GM19025 (cell line): ENCODE results near the gene LAMTOR4.

Experiments
- ATAC-seq: cut with Tn5 transposase; IDR thresholded peaks from one replicate; pipeline ENCODE4 v1.9.1; 2021; ENCODE audit warnings: mild to moderate bottlenecking, low read depth, moderate library complexity; ENCODE audit not compliant: unreplicated experiment

Gene LAMTOR4

GRCh38 chr7:100152937-100153666 lies 4.4 kb downstream of the LAMTOR4 start:
- ATAC-seq: no peak

- ATAC-seq: no peak
Observed at GRCh38 chr7:100153708-100154535, 5.2 kb downstream of the LAMTOR4 start.

- no peak for ATAC-seq
Observed at GRCh38 chr7:100154651-100155491, 6.2 kb downstream of the LAMTOR4 start.

- ATAC-seq: no peak
Observed at GRCh38 chr7:100155553-100156317, 7.0 kb downstream of the LAMTOR4 start.

GRCh38 chr7:100156331-100157068 lies 7.8 kb downstream of the LAMTOR4 start:
- ATAC-seq: no peak

- no peak for ATAC-seq
Observed at GRCh38 chr7:100157069-100157333, 8.3 kb downstream of the LAMTOR4 start.

GRCh38 chr7:100157334-100158228 lies 8.9 kb downstream of the LAMTOR4 start:
- no peak for ATAC-seq

- ATAC-seq: peak; percentile 85
Observed at GRCh38 chr7:100158229-100159098, 9.7 kb downstream of the LAMTOR4 start, which contains the start of gene TRAPPC14. TRAPPC14 (minus strand) TSS chr7:100158723; CDS start chr7:100158499, 224 bp downstream.

GRCh38 chr7:100159099-100159623 lies 10.4 kb downstream of the LAMTOR4 start:
- ATAC-seq: no peak

GRCh38 chr7:100160067-100160466 lies 11.3 kb downstream of the LAMTOR4 start:
- no peak for ATAC-seq

GRCh38 chr7:100163006-100163531 lies 14.4 kb downstream of the LAMTOR4 start:
- ATAC-seq: no peak

GRCh38 chr7:100163871-100164270 lies 15.2 kb downstream of the LAMTOR4 start:
- ATAC-seq: no peak

- ATAC-seq: no peak
Observed at GRCh38 chr7:100166317-100166940, 17.7 kb downstream of the LAMTOR4 start.

- ATAC-seq: no peak
Observed at GRCh38 chr7:100166970-100167911, 18.5 kb downstream of the LAMTOR4 start.

- no peak for ATAC-seq
Observed at GRCh38 chr7:100167912-100168323, 19.2 kb downstream of the LAMTOR4 start.
